ENCODE results near the gene SLC25A25.

The SLC25A25 gene

DNA sequence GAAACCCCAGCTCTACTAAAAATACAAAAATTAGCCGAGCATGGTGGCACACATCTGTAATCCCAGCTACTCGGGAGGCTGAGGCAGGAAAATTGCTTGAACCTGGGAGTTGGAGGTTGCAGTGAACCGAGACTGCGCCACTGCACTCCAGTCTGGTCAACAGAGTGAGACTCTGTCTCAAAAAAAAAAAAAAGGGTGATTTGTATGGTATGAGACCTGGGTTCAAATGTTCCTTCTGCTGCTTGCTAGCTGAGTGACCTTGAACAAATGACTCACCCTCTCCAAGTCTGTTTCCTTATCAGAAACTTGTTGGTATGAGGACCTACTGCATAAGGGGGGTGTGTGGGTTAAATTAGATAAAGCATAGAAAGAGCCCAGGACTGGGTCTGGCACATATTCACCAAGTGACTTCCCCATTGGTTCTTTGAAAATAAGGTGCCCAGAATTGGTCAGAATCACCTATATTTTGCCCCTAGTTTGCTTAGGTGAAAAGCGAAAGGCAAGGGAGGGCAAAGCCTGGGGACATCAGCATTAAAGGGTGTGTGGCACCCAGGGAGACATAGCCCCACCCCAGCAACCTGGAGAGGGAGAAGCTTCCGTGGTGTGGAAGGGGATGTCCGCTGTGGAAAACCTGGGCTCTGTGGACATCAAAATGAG lies 9.9 kb downstream of the SLC25A25 start:
- no peak for TF ChIP-seq CTCF (IDR thresholded peaks at IDR 0.05; ENCODE audit: low read length, missing control alignments)
- DNase-seq (ENCODE audit: low read depth): no peak
- no peak overlapping the region for H3K4me3 ChIP-seq (replicated peaks; ENCODE audit: low read depth, low read length)

DNA sequence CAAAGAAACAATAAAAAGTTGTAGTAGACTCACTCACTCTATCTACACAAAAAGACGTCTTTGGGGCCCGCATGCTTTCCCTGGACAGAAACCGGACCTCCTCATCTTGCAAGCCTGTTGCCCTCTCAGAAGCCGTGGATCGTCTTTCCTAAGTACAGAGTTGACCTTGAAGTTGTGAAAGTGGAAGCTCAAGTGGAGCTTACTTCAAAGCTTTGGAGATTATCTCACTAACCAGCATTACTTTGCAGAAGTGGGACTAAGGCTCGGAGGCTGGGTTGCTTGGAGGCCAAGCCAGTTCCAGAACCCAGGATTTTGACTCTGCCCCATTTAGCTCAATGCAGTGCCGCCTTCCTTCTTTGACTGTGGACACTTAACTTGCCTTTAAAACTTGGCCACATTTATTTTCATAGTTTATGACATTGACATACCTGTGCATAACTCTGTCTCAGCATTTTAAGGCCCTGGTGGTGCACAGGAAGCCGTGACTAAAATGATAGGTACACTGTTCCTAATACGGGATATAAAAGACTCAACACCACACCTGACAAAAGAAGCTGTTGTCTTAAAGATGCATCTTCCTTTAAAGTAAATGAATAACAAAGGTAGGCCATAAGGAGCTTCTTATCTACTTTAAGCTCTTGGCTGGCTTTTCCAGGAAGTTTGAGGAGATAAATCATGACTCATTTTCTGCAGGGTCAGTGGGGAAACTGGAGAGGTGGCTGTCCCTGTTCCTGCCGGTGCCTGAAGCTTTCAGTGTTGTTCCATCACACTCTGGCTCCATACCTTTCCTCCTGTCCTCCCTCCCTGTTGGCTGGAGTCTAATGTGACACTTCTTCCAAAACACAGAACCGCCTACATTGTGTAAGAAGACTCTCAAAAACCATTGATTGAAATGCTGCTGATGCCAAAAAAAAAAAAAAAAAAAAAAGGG lies 10.7 kb downstream of the SLC25A25 start:
- no peak for TF ChIP-seq CTCF (IDR thresholded peaks at IDR 0.05; ENCODE audit: low read length, missing control alignments)
- H3K4me3 ChIP-seq (replicated peaks; ENCODE audit: low read depth, low read length): no peak overlapping the region
- DNase-seq (ENCODE audit: low read depth): peak; percentile 55

DNA sequence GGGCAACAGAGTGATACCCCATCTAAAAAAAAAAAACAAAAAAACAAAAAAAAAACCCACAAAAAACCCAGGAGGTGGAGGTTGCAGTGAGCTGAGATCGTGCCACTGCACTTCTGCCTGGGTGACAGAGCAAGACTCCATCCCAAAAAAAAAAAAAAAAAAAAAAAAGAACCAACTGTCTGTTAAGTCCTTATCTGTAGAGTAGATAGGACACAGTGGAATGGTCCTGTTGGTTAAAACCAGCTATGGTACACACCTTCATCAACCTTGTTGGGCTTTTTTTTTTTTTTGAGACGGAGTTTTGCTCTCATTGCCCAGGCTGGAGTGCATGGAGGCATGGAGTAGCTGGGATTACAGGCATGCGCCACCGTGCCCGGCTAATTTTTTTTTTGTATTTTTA lies 12.2 kb downstream of the SLC25A25 start:
- no peak for DNase-seq (ENCODE audit: low read depth)
- no peak for TF ChIP-seq CTCF (IDR thresholded peaks at IDR 0.05; ENCODE audit: low read length, missing control alignments)
- H3K4me3 ChIP-seq (replicated peaks; ENCODE audit: low read depth, low read length): no peak overlapping the region

DNA sequence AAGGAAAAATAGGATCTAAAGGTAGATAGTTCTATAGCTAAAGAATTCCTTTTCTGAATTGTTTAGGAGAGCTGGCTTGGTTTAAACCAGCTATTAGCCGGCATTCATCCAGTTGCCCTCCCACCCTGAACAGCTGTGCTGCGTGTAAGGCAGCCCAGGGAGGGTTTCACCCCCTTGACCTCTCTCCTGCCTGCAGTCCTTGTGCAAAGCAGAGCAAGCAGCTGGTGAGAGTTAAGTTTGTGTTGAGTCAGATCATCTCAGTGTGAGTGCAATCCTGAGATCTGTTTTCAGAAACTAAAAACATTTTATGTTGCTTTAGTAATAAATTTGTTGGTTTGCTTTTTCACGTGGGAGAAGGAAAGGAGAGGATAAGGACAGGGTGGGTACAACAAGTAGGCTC lies 13.0 kb downstream of the SLC25A25 start:
- peak; percentile 93 for DNase-seq (ENCODE audit: low read depth)
- no peak for TF ChIP-seq CTCF (IDR thresholded peaks at IDR 0.05; ENCODE audit: low read length, missing control alignments)
- H3K4me3 ChIP-seq (replicated peaks; ENCODE audit: low read depth, low read length): no peak overlapping the region

GRCh38 chr9:128082151-128082550 lies 14.1 kb downstream of the SLC25A25 start:
- no peak overlapping the region for H3K4me3 ChIP-seq (replicated peaks; ENCODE audit: low read depth, low read length)
- no peak for DNase-seq (ENCODE audit: low read depth)
- no peak for TF ChIP-seq CTCF (IDR thresholded peaks at IDR 0.05; ENCODE audit: low read length, missing control alignments)

- no peak for DNase-seq (ENCODE audit: low read depth)
- no peak for TF ChIP-seq CTCF (IDR thresholded peaks at IDR 0.05; ENCODE audit: low read length, missing control alignments)
These were observed 16.7 kb downstream of the SLC25A25 start for GRCh38 chr9:128084746-128085145.

More at GRCh38 chr9:128084746-128085145, 16.7 kb downstream of the SLC25A25 start:
- no peak overlapping the region for H3K4me3 ChIP-seq (replicated peaks; ENCODE audit: low read depth, low read length)

All from fibroblast of pulmonary artery (primary cell).